ENCODE measurements around the gene ESRP2. TPM values are rescaled to one million over a fixed set of nuclear protein-coding genes. Genes with fewer than 3 reads are reported as not detected.
A peak's percentile ranks its signal among the peaks of the same experiment; 100 is the strongest.

The ESRP2 gene
- total RNA-seq, 1 donor from 2014 or later, result 0.87 TPM

- DNase-seq, result peak; percentile 71
- ATAC-seq, result peak; percentile 66
- intact Hi-C loops (cut with micrococcal nuclease), result loop anchor here (5.0 kb wide), 1 partner anchor 47 kb away; the partner anchor contains the start of genes PRMT7 and SLC7A6OS
Observed at GRCh38 chr16:68265078-68265920, 29.4 kb upstream of the ESRP2 start.

- ATAC-seq (peak; percentile 79), DNase-seq (peak; percentile 89)
- intact Hi-C loops (cut with micrococcal nuclease), result loop anchor here (5.0 kb wide), 1 partner anchor 48 kb away; the partner anchor contains the start of genes PRMT7 and SLC7A6OS
Observed at GRCh38 chr16:68264128-68265077, 28.5 kb upstream of the ESRP2 start, which contains the start of gene SLC7A6. Gene SLC7A6, plus strand, starts transcription at chr16:68264526. Its CDS starts 10,201 bp downstream, at chr16:68274727.

- intact Hi-C loops (cut with micrococcal nuclease), result no loop called here
- no peak for DNase-seq
- no peak for ATAC-seq
Observed at GRCh38 chr16:68263559-68264127, 27.7 kb upstream of the ESRP2 start.

DNA sequence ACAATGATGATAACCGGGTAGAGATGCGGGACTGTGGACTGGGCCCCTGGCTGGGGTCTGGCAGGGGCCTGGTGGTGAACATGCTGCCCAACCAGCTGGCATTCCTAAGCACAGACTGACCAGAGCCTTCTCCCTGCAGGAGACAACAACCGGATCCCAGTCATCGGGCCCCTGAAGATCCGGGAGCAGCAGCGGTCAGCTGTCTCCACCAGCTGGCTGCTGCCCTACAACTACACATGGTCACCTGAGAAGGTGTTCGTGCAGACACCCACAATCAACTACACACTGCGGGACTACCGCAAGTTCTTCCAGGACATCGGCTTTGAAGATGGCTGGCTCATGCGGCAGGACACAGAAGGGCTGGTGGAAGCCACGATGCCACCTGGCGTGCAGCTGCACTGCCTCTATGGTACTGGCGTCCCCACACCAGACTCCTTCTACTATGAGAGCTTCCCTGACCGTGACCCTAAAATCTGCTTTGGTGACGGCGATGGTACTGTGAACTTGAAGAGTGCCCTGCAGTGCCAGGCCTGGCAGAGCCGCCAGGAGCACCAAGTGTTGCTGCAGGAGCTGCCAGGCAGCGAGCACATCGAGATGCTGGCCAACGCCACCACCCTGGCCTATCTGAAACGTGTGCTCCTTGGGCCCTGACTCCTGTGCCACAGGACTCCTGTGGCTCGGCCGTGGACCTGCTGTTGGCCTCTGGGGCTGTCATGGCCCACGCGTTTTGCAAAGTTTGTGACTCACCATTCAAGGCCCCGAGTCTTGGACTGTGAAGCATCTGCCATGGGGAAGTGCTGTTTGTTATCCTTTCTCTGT is 23.3 kb upstream of the ESRP2 start:
- DNase-seq, result peak; percentile 71
- intact Hi-C loops (cut with micrococcal nuclease), result no loop called here
- peak; percentile 30 for ATAC-seq

- ATAC-seq, result peak; percentile 50
- DNase-seq, result peak; percentile 59
- intact Hi-C loops (cut with micrococcal nuclease), result no loop called here
Observed at GRCh38 chr16:68257906-68258800, 22.2 kb upstream of the ESRP2 start.

DNA sequence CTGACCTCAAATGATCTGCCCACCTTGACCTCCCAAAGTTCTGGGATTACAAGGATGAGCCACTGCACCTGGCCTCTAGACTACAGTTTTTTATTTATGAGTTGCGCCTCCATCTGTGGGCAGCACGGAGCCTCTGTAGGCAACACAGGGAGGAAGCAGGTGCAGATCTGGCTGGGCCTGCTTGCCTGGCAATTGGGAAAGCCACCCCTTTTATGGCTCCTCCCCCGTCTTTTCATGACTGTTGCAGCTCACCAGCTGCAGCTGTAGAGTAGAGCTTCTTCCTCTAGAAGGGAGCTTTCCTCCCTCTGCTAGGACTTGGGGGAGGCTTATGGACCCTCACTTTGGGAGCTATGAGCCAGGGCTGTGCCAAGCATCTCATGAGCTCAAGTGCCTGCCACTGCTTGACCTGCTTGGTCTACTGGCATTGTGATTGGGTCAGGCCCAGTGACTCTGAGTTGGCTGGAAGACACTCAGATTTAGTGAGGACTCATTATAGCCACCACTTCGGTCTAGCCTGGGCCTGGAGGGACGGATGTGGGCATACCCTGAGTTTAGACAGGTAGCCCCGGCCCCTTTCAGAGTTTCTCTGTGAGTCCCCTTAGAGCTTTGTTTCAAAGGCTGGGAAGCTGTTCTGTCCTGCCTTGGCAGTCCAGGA is 21.5 kb upstream of the ESRP2 start:
- intact Hi-C loops (cut with micrococcal nuclease), result no loop called here
- DNase-seq (no peak), ATAC-seq (no peak)

DNA sequence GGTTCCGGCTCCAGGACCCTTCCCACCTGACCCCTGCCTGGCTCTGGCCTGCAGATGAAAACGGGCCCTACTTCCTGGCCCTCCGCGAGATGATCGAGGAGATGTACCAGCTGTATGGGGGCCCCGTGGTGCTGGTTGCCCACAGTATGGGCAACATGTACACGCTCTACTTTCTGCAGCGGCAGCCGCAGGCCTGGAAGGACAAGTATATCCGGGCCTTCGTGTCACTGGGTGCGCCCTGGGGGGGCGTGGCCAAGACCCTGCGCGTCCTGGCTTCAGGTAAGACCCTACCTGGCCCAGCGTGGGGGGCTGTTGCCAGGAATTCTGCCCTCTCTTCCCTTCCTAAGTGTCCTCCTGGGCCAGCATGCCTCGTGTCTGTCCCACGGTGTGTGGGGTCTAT is 19.8 kb upstream of the ESRP2 start:
- intact Hi-C loops (cut with micrococcal nuclease), result no loop called here
- no peak for ATAC-seq
- no peak for DNase-seq

GRCh38 chr16:68253721-68254120 is 17.8 kb upstream of the ESRP2 start:
- intact Hi-C loops (cut with micrococcal nuclease), result no loop called here
- ATAC-seq (no peak), DNase-seq (no peak)

DNA sequence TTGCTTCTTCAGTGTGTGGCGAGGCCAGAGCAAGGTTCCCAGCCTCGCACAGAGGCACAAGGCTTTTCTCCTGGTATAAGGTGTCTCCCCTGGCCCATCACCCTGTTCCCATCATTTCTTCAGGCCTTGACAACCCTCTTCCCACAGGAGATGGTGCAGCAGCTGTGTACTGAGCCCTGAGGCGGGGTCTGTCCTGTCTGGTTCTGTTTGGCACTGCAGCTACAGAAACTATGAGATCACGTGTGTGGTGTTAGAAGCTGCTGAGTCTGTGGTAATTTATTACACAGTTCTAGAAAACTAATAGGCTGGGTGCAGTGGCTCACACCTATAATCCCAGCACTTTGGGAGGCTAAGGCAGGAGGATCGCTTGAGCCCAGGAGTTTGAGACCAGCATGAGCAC is 16.5 kb upstream of the ESRP2 start:
- intact Hi-C loops (cut with micrococcal nuclease), result no loop called here
- no peak for DNase-seq
- ATAC-seq, result peak; percentile 44

DNA sequence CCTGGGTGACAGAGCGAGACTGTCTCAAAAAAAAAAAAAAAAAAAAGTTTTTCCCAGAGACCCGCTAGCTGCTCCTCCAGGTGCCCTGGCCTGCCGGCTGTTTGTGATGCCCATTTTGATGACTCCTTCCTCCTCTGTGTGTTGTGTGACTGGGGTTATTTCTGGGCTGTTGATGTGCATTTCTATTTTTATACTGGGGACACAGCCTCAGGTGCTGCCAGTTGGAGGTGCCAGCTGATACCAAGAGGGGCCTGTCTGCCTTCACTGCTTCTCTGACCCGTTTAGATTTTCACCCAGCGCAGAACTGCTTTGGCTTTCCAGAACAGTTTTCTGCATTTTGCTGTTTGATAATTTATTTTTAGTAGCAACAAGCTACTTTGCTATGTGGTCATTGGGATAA is 15.9 kb upstream of the ESRP2 start:
- peak; percentile 87 for ATAC-seq
- intact Hi-C loops (cut with micrococcal nuclease), result no loop called here
- peak; percentile 67 for DNase-seq

- ATAC-seq (no peak), DNase-seq (no peak)
- intact Hi-C loops (cut with micrococcal nuclease), result no loop called here
Observed at GRCh38 chr16:68250951-68251350, 15.0 kb upstream of the ESRP2 start.

- intact Hi-C loops (cut with micrococcal nuclease), result no loop called here
- ATAC-seq, result no peak
Observed at GRCh38 chr16:68249371-68249770, 13.4 kb upstream of the ESRP2 start.

GRCh38 chr16:68247932-68248331 is 12.0 kb upstream of the ESRP2 start:
- DNase-seq (peak; percentile 30), ATAC-seq (no peak)
- intact Hi-C loops (cut with micrococcal nuclease), result no loop called here

More at GRCh38 chr16:68249371-68249770, 13.4 kb upstream of the ESRP2 start:
- no peak for DNase-seq

- peak; percentile 45 for DNase-seq
- intact Hi-C loops (cut with micrococcal nuclease), result no loop called here
- peak; percentile 10 for ATAC-seq
Observed at GRCh38 chr16:68247400-68247799, 11.5 kb upstream of the ESRP2 start.

DNA sequence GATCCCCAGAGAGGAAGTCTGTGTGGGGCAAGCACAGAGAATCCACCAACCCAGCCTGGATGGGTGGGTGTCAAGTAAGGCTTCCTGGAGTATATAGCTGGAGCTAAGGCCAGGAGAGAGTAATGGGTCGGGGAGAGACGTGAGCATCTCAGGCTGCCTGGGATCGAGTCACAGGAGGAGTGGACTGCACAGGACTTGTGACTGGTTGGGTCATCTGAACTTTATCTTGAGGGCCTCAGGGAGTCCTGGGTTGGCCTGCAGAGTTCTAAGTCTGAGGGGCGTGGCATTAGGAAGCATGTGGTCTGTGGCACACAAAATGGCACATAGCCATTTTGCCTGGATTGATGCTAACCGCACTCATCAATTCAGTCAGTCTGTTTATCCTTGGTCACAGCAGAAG is 10.7 kb upstream of the ESRP2 start:
- peak; percentile 27 for DNase-seq

GRCh38 chr16:68246121-68246520 is 10.2 kb upstream of the ESRP2 start:
- ATAC-seq, result no peak
- intact Hi-C loops (cut with micrococcal nuclease), result no loop called here
- DNase-seq, result peak; percentile 20

More for the DNA sequence above, 10.7 kb upstream of the ESRP2 start:
- intact Hi-C loops (cut with micrococcal nuclease), result no loop called here
- ATAC-seq, result peak; percentile 10
